ENCODE results near the gene CCL19. TPM values are rescaled to one million over a fixed set of nuclear protein-coding genes. Genes with fewer than 3 reads are reported as not detected.
A peak's percentile ranks its signal among the peaks of the same experiment; 100 is the strongest.

CCL19 gene
- total RNA-seq, 1 donor, result not detected

DNA sequence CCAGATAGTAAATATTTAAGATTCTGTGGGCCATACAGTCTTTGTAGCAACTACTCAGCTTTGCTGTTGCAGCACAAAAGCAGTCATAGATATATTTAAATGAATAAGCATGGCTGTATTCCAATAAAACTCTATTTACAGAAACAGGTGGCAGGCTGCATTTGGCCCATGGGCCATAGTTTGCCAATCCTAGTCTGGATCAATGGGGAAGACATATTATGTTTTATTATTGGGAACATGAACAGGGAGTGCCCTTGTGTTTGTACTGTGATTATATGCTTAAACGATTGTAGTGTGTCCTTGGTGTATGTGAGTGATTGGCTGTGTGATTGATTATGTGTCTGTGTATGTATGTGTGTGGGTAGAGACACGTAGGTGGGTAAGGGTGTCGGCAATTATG lies 16.6 kb downstream of the CCL19 start:
- TF ChIP-seq, protein P1, sequence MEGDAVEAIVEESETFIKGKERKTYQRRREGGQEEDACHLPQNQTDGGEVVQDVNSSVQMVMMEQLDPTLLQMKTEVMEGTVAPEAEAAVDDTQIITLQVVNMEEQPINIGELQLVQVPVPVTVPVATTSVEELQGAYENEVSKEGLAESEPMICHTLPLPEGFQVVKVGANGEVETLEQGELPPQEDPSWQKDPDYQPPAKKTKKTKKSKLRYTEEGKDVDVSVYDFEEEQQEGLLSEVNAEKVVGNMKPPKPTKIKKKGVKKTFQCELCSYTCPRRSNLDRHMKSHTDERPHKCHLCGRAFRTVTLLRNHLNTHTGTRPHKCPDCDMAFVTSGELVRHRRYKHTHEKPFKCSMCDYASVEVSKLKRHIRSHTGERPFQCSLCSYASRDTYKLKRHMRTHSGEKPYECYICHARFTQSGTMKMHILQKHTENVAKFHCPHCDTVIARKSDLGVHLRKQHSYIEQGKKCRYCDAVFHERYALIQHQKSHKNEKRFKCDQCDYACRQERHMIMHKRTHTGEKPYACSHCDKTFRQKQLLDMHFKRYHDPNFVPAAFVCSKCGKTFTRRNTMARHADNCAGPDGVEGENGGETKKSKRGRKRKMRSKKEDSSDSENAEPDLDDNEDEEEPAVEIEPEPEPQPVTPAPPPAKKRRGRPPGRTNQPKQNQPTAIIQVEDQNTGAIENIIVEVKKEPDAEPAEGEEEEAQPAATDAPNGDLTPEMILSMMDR (IDR thresholded peaks at IDR 0.05; ENCODE audit: insufficient read depth, low read length), result no peak
- no peak overlapping the region for H3K4me3 ChIP-seq (ENCODE audit: low read depth, low read length)
- DNase-seq (ENCODE audit: low read depth), result no peak

DNA sequence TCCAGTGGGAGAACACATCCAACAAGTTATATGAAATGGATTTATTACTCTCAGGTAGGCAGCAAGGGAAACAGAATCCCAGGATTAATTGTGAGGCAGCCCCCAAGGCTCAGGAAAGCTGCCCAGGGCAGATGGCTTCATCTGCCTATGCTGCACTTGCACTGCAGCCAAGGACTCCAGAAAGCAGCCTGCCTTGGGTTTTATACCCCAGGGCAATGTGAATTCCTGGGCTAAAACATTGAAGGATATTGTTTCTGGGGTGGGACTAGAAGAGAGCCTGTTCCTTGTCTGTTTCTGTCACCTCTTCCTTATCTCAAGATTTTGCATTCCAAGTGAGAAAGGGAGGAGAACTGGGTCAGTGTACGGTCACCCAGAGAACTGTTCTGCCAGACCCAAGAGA lies 19.8 kb downstream of the CCL19 start:
- no peak for DNase-seq (ENCODE audit: low read depth)
- H3K4me3 ChIP-seq (ENCODE audit: low read depth, low read length), result no peak overlapping the region
- TF ChIP-seq, protein P1 (IDR thresholded peaks at IDR 0.05; ENCODE audit: insufficient read depth, low read length), result no peak

DNA sequence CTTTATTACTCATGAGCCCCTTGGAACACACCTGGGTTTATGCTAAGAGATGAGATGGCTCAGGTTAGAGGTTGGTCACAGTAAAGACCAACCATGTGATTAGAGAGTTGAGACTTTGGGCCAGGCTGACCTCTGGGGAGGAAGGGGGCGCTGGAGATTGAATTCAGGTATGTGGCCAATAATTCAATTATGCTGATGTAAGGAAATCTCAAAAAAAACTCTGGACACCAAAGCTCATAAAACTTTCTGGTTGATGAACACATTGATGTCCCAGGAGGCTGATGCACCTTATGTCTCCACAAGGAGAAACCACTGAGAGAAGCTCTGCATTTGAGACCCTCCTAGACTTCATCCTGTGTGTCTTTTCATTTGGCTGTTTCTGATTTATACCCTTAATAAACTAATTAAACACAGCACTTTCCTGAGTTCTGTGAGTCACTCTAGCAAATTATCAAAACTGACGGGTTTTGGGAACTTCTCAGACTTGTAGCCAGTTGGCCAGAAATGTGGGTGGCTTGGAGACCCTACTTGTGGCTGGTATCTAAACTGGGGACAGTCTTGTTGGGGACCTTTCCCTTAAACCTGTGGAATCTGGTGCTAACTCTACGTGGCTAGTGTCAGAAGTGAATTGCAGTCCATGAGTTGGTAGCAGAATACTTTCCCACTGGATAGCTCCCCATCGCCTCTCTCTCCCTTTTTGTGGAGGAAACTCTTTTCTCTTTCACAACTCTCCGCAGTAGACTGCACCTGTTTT lies 21.1 kb downstream of the CCL19 start:
- no peak for DNase-seq (ENCODE audit: low read depth)
- no peak overlapping the region for H3K4me3 ChIP-seq (ENCODE audit: low read depth, low read length)
- TF ChIP-seq, protein P1 (IDR thresholded peaks at IDR 0.05; ENCODE audit: insufficient read depth, low read length), result no peak

DNA sequence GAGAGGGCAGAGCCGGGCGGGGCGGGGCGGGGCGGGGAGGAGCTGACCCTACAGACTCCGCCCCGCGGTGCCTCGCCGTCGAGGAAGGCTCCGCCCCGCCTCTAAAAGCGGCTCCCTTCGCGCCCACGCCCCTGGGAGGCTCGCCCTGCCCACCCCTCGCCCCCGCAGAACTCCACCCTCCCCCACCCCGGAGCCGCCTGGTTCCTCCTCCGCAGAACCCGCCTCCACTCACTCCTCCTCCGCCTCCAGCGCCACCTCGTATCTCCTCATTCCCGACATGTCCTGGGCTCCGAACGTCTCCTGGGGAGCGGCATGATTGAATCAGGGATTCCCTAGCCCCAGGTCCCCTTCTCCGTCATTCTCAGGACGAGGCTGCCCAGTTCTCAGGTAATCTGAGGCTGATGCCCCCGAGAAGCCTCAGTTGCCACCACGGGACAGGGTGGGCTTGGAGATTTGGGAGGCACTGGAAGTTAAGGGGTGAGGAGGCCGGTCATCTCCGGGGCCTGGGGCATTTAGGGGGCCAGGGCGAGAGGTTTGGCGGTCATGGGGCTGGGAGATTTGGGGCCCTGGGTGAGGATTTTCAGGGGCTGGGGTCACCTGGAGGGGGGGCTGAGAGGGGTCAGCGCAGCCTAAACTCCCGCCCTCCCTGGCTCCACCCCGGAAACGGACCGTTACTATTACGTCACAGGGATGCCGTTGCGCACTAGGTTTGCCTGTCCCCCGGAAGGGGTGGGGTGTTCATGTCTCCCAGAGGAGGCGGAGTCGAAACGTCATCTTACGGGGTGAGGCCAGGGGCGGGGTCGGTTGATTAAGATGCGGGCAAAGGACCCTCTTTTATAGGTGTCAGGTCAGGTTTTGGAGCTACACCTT lies 25.5 kb downstream of the CCL19 start:
- DNase-seq (ENCODE audit: low read depth), result peak; percentile 95
- TF ChIP-seq, protein P1 (IDR thresholded peaks at IDR 0.05; ENCODE audit: insufficient read depth, low read length), result no peak
- peak overlapping the region; percentile 92 for H3K4me3 ChIP-seq (ENCODE audit: low read depth, low read length)

DNA sequence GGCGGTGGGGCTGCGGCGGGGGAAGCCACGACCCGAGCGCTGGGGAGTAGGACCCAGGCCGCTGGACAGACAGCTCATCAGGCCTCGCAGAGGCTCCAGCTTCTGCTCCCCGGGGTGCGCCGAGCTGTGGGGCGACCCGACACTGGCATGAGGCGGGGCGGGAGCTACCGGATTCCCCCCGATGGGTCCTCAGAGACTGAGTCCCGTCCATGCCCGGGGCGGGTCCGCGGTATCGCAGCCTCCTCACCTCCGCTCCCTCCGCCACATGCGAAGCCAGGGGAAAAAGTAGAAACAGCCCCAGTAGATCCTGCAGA lies 26.1 kb downstream of the CCL19 start:
- DNase-seq (ENCODE audit: low read depth), result no peak
- peak overlapping the region; percentile 67 for H3K4me3 ChIP-seq (ENCODE audit: low read depth, low read length)
- TF ChIP-seq, protein P1 (IDR thresholded peaks at IDR 0.05; ENCODE audit: insufficient read depth, low read length), result no peak

DNA sequence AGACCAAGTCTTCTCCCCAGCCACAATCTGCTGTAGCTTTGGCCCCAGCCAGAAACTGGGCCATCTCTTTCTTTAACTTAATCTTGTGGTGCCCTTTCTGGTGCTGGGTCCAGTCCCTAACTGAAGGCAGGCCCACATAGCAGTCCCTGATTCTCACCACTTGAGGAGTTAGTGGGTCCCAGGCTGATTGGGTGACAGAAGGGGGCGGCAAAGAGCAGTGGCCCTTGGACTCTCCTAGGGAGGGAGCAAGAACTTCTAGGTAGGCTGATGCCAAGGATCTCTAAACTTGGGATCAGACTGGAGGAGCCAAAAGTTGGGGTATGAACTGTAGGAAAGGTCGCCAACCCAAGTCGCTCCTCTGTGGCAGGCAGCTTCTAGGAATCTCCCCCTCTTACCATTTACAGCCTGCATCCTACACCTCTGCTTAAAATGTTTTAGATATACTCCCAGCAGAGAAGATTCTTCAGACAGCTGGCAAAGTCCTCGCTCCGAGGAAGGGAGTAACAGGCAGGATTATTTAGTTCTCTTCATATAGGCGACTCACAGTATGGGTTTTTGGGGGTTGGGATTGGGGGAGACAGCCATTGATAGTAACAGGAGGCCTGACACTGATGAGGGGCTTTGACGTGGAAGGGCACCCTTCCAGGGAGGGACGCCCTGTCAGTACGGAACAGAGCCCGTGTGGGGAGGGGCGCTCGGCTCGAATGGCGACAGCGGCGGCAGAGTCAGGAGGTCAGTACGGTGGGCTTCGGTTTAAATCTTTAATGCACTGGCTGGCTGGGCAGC lies 26.6 kb downstream of the CCL19 start:
- peak; percentile 77 for DNase-seq (ENCODE audit: low read depth)
- peak overlapping the region; percentile 67 for H3K4me3 ChIP-seq (ENCODE audit: low read depth, low read length)
- TF ChIP-seq, protein P1 (IDR thresholded peaks at IDR 0.05; ENCODE audit: insufficient read depth, low read length), result peak; percentile 99

All from fibroblast of the aortic adventitia (primary cell).